Colonic mucosa (tissue), 4 donors: Measurements from ENCODE around the gene PIERCE2. TPM values are rescaled to one million over a fixed set of nuclear protein-coding genes. Genes with fewer than 3 reads are reported as not detected.

Experiments used
- DNase-seq: peaks from one replicate; pipeline ENCODE4 v3.0.0-alpha.2; 2020
- H3K27ac ChIP-seq: fragments of 200-600 bp; one replicate; pipeline ENCODE4 v1.8.0; 2021
- H3K27me3 ChIP-seq: fragments of 200-600 bp; one replicate; pipeline ENCODE4 v1.8.0; 2021
- H3K36me3 ChIP-seq: fragments of 200-600 bp; one replicate; pipeline ENCODE4 v1.8.0; 2021
- H3K4me1 ChIP-seq: fragments of 200-600 bp; one replicate; pipeline ENCODE4 v1.8.0; 2021; ENCODE audit warnings: mild to moderate bottlenecking
- H3K4me3 ChIP-seq: fragments of 200-600 bp; one replicate; pipeline ENCODE4 v1.8.0; 2021
- H3K9ac ChIP-seq, 2 donors: one replicate each; pipeline ENCODE4 v1.7.0; 2013; ENCODE audit warnings: control low read depth in 2 of 2, low read depth in 2 of 2, low read length in 2 of 2
- H3K9me3 ChIP-seq: fragments of 200-600 bp; one replicate; pipeline ENCODE4 v1.8.0; 2021
- CTCF ChIP-seq: fragments of 200-600 bp; IDR thresholded peaks from one replicate; pipeline ENCODE4 v1.8.0; 2022; ENCODE audit warnings: antibody characterized with exemption, mild to moderate bottlenecking
- intact Hi-C: fragments of 100-400 bp; cut with DNase I; formaldehyde crosslinking; loops from one replicate; pipeline ENCODE4 v1.14.1; 2022
- total RNA-seq, 2 donors: library from RNA; stranded (reverse); fragmentation: NEBNext Ultra II Directional in 1 of 2; extraction: Animal tissue kit (Norgen Biotek cat#: 25700) in 1 of 2; gene quantifications; one replicate each; pipeline ENCODE4 v1.2.1, GENCODE V29; 2021
- donor health status: healthy.
- donor health status: DM: no; HTN: no; CAD: no.
- donor health status: DM: no; HTN: no; CAD: no.

PIERCE2 gene
- total RNA-seq, 2 donors from 2014 or later: 5.8 to 11.4 TPM

DNA sequence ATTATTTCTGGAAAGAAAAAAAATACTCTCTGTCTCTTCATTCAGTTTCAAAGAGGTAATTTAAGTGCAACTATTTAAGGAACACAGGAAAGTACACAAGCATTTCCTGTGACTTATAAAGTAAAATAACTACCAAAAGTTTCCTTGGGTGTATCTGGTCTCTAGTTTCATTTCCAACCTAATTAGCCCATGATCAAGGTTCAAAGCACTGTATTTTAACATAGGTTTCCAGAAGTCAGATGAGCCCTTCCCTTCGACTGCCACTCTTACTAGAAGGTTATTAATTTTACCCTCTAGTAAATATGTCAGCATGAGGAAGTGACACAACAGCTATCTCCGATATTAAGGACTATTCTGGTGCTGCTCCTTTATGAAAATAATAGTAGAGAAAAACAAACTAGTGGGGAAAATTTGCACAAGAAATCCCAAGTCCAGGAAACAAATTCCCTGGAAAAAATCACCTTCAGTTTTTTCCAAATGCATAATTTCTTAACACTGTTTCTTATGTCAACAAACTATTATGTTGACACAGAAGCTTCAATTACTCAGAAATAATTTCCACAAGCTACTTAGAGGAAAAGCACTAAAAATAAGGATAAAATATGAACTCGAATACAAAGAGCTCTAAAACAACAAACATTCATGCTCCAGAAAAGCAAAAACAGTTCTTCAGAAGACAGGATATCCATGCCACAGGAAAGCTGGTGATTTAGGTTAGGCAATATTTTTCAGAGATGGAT is 35.4 kb upstream of the PIERCE2 start:
- H3K4me1 ChIP-seq: no peaks in the 10 kb centered on the region
- no peak overlapping the region for H3K4me3 ChIP-seq
- H3K9me3 ChIP-seq: no peaks in the 10 kb centered on the region
- peaks cover 3% of the 10 kb centered on the region for H3K36me3 ChIP-seq
- H3K27me3 ChIP-seq: no peaks in the 10 kb centered on the region
- no peak for TF ChIP-seq CTCF
- H3K9ac ChIP-seq: no peak overlapping the region
- DNase-seq: no peak
- intact Hi-C loops: no loop called here
- no peak overlapping the region for H3K27ac ChIP-seq

GRCh38 chr15:55379095-55379494 is 29.2 kb upstream of the PIERCE2 start:
- H3K9ac ChIP-seq: no peak overlapping the region
- intact Hi-C loops: no loop called here
- peaks cover 3% of the 10 kb centered on the region for H3K36me3 ChIP-seq

DNA sequence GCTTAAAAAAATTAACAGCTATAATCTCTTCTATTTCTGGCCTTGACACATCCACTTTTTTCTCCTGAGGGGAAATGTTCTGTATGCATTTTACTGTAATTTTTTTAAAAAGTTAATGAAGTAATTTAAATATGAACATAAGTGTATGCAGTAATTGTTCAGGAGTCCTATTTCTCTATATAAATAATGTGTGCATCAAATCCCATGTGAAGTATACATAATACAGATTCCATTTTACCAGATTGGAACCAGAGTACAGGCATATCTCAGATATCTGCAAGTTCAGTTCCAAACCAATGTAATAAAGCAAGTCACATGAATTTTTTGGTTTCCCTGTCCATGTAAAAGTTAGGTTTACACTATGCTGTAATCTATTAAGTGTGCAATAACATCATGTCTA is 26.7 kb upstream of the PIERCE2 start:
- Histone ChIP-seq H3K4me3 (no peak overlapping the region), H3K9me3 (no peaks in the 10 kb centered on the region), H3K4me1 (no peaks in the 10 kb centered on the region), H3K36me3 (peaks cover under 1% of the 10 kb centered on the region), H3K9ac (no peak overlapping the region), H3K27ac (no peak overlapping the region), H3K27me3 (no peaks in the 10 kb centered on the region)
- DNase-seq: no peak
- intact Hi-C loops: no loop called here
- no peak for TF ChIP-seq CTCF

More at GRCh38 chr15:55379095-55379494, 29.2 kb upstream of the PIERCE2 start:
- H3K9me3 ChIP-seq: no peaks in the 10 kb centered on the region
- H3K27ac ChIP-seq: no peak overlapping the region
- TF ChIP-seq CTCF: no peak
- H3K4me1 ChIP-seq: no peaks in the 10 kb centered on the region
- DNase-seq: no peak
- no peaks in the 10 kb centered on the region for H3K27me3 ChIP-seq
- H3K4me3 ChIP-seq: no peak overlapping the region

- Histone ChIP-seq H3K9ac (no peak overlapping the region), H3K27ac (no peak overlapping the region), H3K27me3 (no peaks in the 10 kb centered on the region), H3K4me1 (no peaks in the 10 kb centered on the region), H3K9me3 (no peaks in the 10 kb centered on the region), H3K4me3 (no peak overlapping the region), H3K36me3 (no peaks in the 10 kb centered on the region)
- DNase-seq: no peak
- intact Hi-C loops: no loop called here
- no peak for TF ChIP-seq CTCF
Measured at GRCh38 chr15:55383687-55384086, 24.6 kb upstream of the PIERCE2 start.

- Histone ChIP-seq H3K9ac (no peak overlapping the region), H3K4me3 (no peak overlapping the region), H3K27ac (no peak overlapping the region), H3K4me1 (no peaks in the 10 kb centered on the region), H3K27me3 (no peaks in the 10 kb centered on the region), H3K36me3 (no peaks in the 10 kb centered on the region), H3K9me3 (no peaks in the 10 kb centered on the region)
- TF ChIP-seq CTCF: no peak
- intact Hi-C loops: no loop called here
- DNase-seq: no peak
Measured at GRCh38 chr15:55387027-55387426, 21.3 kb upstream of the PIERCE2 start.
